ENCODE measurements around the gene PCDHB13.

GRCh38 chr5:141192110-141192725 is 21.5 kb upstream of the PCDHB13 start, which contains the start of gene PCDHB10:
- TF ChIP-seq CTCF (conservative IDR thresholded peaks at IDR 0.05; ENCODE audit: low read depth, low read length) (peak; percentile 35), RAD21 (IDR thresholded peaks at IDR 0.05; ENCODE audit: low read length) (peak; percentile 22; the same call in 1 of the 2 replicates), USF2 (IDR thresholded peaks at IDR 0.05; ENCODE audit: low read depth, low read length) (no peak), RCOR1 (IDR thresholded peaks at IDR 0.05; ENCODE audit: insufficient replicate concordance, low read length) (no peak), CEBPB (IDR thresholded peaks at IDR 0.05; ENCODE audit: low read depth, low read length) (no peak), MAFK (IDR thresholded peaks at IDR 0.05; ENCODE audit: low read depth, low read length) (no peak), POLR2A (IDR thresholded peaks at IDR 0.05; ENCODE audit: low read depth, low read length) (no peak), ELK1 (IDR thresholded peaks at IDR 0.05; ENCODE audit: borderline replicate concordance, low read depth, low read length) (no peak), MXI1 (IDR thresholded peaks at IDR 0.05; ENCODE audit: borderline replicate concordance, low read depth, low read length) (no peak), FOS (IDR thresholded peaks at IDR 0.05; ENCODE audit: low read depth, low read length) (no peak), BHLHE40 (IDR thresholded peaks at IDR 0.05; ENCODE audit: low read depth, low read length) (no peak), NFE2L2 (IDR thresholded peaks at IDR 0.05; ENCODE audit: low read depth, low read length) (no peak), CHD1 (IDR thresholded peaks at IDR 0.05; ENCODE audit: low read depth, low read length) (no peak), RFX5 (IDR thresholded peaks at IDR 0.05; ENCODE audit: low read depth, low read length) (no peak)
